Endothelial cell of umbilical vein (primary cell): Measurements from ENCODE around the gene BRSK1. TPM values are rescaled to one million over a fixed set of nuclear protein-coding genes. Genes with fewer than 3 reads are reported as not detected.
A peak's percentile ranks its signal among the peaks of the same experiment; 100 is the strongest.

Experiments
- BruUV-seq: library from RNA; stranded (reverse); fragments of 400-500 nt; replicated peaks from 2 replicates; lab custom pipeline; 2021; lab: Mats Ljungman, UMichigan
- CTCF ChIA-PET: fragments of 300-600, 350-600 bp; sonication (Branson Sonifier 250); formaldehyde crosslinking; loops from one replicate; lab custom pipeline; 2021; ENCODE audit warnings: antibody characterized with exemption, inconsistent platforms; lab: Charles Lee
- POLR2A ChIA-PET: fragments of 300-600, 350-600 bp; sonication (Branson Sonifier 250); formaldehyde crosslinking; loops from one replicate; lab custom pipeline; 2021; ENCODE audit warnings: antibody characterized with exemption, inconsistent platforms; lab: Charles Lee
- DNase-seq: peaks from one replicate; pipeline ENCODE4 v3.0.0-alpha.2; 2011; ENCODE audit warnings: low read depth, low spot score
- FAIRE-seq: peaks from 2 replicates; lab custom pipeline; 2011; peaks lifted over from hg19 to GRCh38; lab: Jason Lieb, UNC
- H2AFZ ChIP-seq: 2 replicates; pipeline ENCODE4 v1.6.0; 2012; ENCODE audit warnings: low read depth, low read length, control low read depth, inconsistent platforms
- H3K27ac ChIP-seq: 2 replicates; pipeline ENCODE4 v1.5.1; 2011; ENCODE audit warnings: low read depth, mild to moderate bottlenecking, control low read depth, low read length, moderate library complexity; ENCODE audit not compliant: insufficient read depth
- H3K27me3 ChIP-seq, 2 experiments: 2 replicates each; pipeline versions ENCODE4 v1.6.0 to v1.6.1; 2011; ENCODE audit warnings: low read length in 2 of 2, mixed read lengths in 1 of 2; ENCODE audit not compliant: control insufficient read depth in 2 of 2, insufficient read depth in 2 of 2
- H3K36me3 ChIP-seq, 2 experiments: 2 replicates in 1 of 2; 3 replicates in 1 of 2; pipeline ENCODE4 v1.5.1; 2011; ENCODE audit warnings: low read length in 2 of 2, mild to moderate bottlenecking in 1 of 2, moderate library complexity in 1 of 2; ENCODE audit not compliant: control insufficient read depth in 2 of 2, insufficient read depth in 2 of 2; ENCODE audit errors: extremely low read depth in 1 of 2
- H3K4me1 ChIP-seq: 3 replicates; pipeline ENCODE4 v1.5.1; 2011; ENCODE audit warnings: mild to moderate bottlenecking, low read length; ENCODE audit not compliant: control insufficient read depth, insufficient read depth; ENCODE audit errors: extremely low read depth
- H3K4me2 ChIP-seq: 2 replicates; pipeline ENCODE4 v1.6.1; 2011; ENCODE audit warnings: low read length, control low read depth, mixed read lengths; ENCODE audit not compliant: insufficient read depth
- H3K4me3 ChIP-seq, 3 experiments: fragments of 200-600 bp in 1 of 3; sonication (generic), shearing (Covaris generic) in 1 of 3; replicated peaks in 1 of 3; 2 replicates each; pipeline ENCODE4 v1.5.1; 2011 to 2016; ENCODE audit warnings: control low read depth in 3 of 3, low read length in 3 of 3, mild to moderate bottlenecking in 2 of 3, inconsistent platforms in 1 of 3, low read depth in 1 of 3, moderate library complexity in 1 of 3; ENCODE audit not compliant: insufficient read depth in 1 of 3
- H3K79me2 ChIP-seq: 2 replicates; pipeline ENCODE4 v1.6.0; 2012; ENCODE audit warnings: low read length, inconsistent platforms; ENCODE audit not compliant: control insufficient read depth, insufficient read depth
- H3K9ac ChIP-seq: replicated peaks from 2 replicates; pipeline ENCODE3; 2011; ENCODE audit warnings: low read length, control low read depth; ENCODE audit not compliant: insufficient read depth; ENCODE audit errors: extremely low read depth
- H3K9me1 ChIP-seq: replicated peaks from 3 replicates; pipeline ENCODE4 v1.6.0; 2011; ENCODE audit warnings: mild to moderate bottlenecking, low read length; ENCODE audit not compliant: control insufficient read depth, insufficient read depth; ENCODE audit errors: extremely low read depth
- H3K9me3 ChIP-seq: replicated peaks from 2 replicates; pipeline ENCODE4 v1.5.1; 2012; ENCODE audit warnings: low read length, inconsistent platforms; ENCODE audit not compliant: control insufficient read depth, insufficient read depth
- H4K20me1 ChIP-seq: replicated peaks from 2 replicates; pipeline ENCODE3; 2011; ENCODE audit warnings: mild to moderate bottlenecking, low read length; ENCODE audit not compliant: control insufficient read depth, insufficient read depth; ENCODE audit errors: extremely low read depth
- CTCF ChIP-seq, 2 donors: IDR thresholded peaks; 1 replicate in 1 of 2; 2 replicates in 1 of 2; pipeline ENCODE4 v1.5.1; 2011; ENCODE audit warnings: low read length in 2 of 2, mild to moderate bottlenecking in 2 of 2, moderate library complexity in 2 of 2, control low read depth in 1 of 2, inconsistent platforms in 1 of 2, low read depth in 1 of 2; ENCODE audit not compliant: insufficient read depth in 1 of 2; ENCODE audit errors: extremely low read depth in 1 of 2
- EZH2 ChIP-seq: IDR thresholded peaks from 2 replicates; pipeline ENCODE4 v1.6.1; 2012; ENCODE audit warnings: borderline replicate concordance, low read depth, mild to moderate bottlenecking, moderate library complexity, low read length, inconsistent platforms; ENCODE audit not compliant: severe bottlenecking
- FOS ChIP-seq: IDR thresholded peaks from 2 replicates; pipeline ENCODE4 v1.6.1; 2011; ENCODE audit warnings: mild to moderate bottlenecking, low read length, moderate library complexity, borderline replicate concordance; ENCODE audit not compliant: insufficient read depth
- GATA2 ChIP-seq: IDR thresholded peaks from 2 replicates; pipeline ENCODE4 v1.7.0; 2011; ENCODE audit warnings: low read depth, mild to moderate bottlenecking, moderate library complexity, mixed read lengths, low read length; ENCODE audit not compliant: insufficient read length, insufficient read depth
- JUN ChIP-seq: IDR thresholded peaks from 2 replicates; pipeline ENCODE4 v1.6.1; 2011; ENCODE audit warnings: borderline replicate concordance, low read depth; ENCODE audit not compliant: insufficient read length, insufficient read depth
- MAX ChIP-seq: IDR thresholded peaks from 2 replicates; pipeline ENCODE4 v1.6.1; 2011; ENCODE audit not compliant: insufficient read depth, insufficient read length
- MYC ChIP-seq: IDR thresholded peaks from one replicate; pipeline ENCODE4 v1.6.1; 2011; ENCODE audit warnings: mild to moderate bottlenecking, low read depth, low read length
- POLR2A ChIP-seq: IDR thresholded peaks from 2 replicates; pipeline ENCODE4 v1.6.1; 2012; ENCODE audit warnings: low read depth, mild to moderate bottlenecking, control low read depth, low read length
- POLR2AphosphoS5 ChIP-seq: IDR thresholded peaks from 2 replicates; pipeline ENCODE4 v1.6.1; 2012; ENCODE audit warnings: low read depth, mild to moderate bottlenecking, control low read depth, low read length, moderate library complexity; ENCODE audit not compliant: insufficient read depth
- dilution Hi-C: fragments of 300-500 bp; cut with MboI; formaldehyde crosslinking; loops from one replicate; pipeline ENCODE4 v1.15.0; 2019; ENCODE audit warnings: low sequenced_read_pairs; ENCODE audit not compliant: extremely low pct_ligation_motif_present
- intact Hi-C: fragments of 100-400 bp; cut with micrococcal nuclease; formaldehyde crosslinking; loops from one replicate; pipeline ENCODE4 v1.10.0; 2022
- polyA plus RNA-seq, 4 experiments: library from polyadenylated mRNA; depleted of rRNA in 3 of 4; stranded (reverse) in 3 of 4; unstranded in 1 of 4; fragments of >200 nt; gene quantifications; 2 replicates each; pipeline versions ENCODE4 v1.2.1 to v1.2.3, GENCODE V29; 2011 to 2012; ENCODE audit warnings: missing spikeins in 1 of 4
- total RNA-seq: library from RNA; stranded (reverse); gene quantifications from 2 replicates; pipeline ENCODE4 v1.2.3, GENCODE V29; 2021

BRSK1 gene
- total and polyA plus RNA-seq, 2 donors (not counting 3 experiments of a cell fraction or from before 2014, with no cell fraction given), result 0.33 to 0.44 TPM

- peaks cover 88% of the 10 kb centered on the region for H3K79me2 ChIP-seq
- no peaks in the 10 kb centered on the region for H3K36me3 ChIP-seq
- ChIA-PET POLR2A (no interaction called here), CTCF (interaction anchor here (0.9 to 1.5 kb wide), 6 partner anchors 26 to 113 kb away, joined by 3 to 5 read pairs (median 4); partner anchors contain the start of gene HSPBP1)
- peak overlapping the region; percentile 28 for H3K27ac ChIP-seq
- intact Hi-C loops (loop anchor here (10.0 kb wide), 1 partner anchor 350 kb away; the partner anchor contains the start of genes ZNF524 and ZNF865), dilution Hi-C loops (no loop called here)
- no TSS peak for BruUV-seq
- no peaks in the 10 kb centered on the region for H3K9me3 ChIP-seq
- H3K9me1 ChIP-seq, result no peaks in the 10 kb centered on the region
- H4K20me1 ChIP-seq, result no peaks in the 10 kb centered on the region
- DNase-seq (no peak), FAIRE-seq (no peak)
- no peak overlapping the region for H2AFZ ChIP-seq
- H3K4me3 ChIP-seq, result peak overlapping the region in 1 of 3 experiments; percentile 37
- peaks cover 61% of the 10 kb centered on the region for H3K4me1 ChIP-seq
- no peak overlapping the region for H3K9ac ChIP-seq
- TF ChIP-seq FOS (no peak), MAX (no peak), GATA2 (no peak), MYC (no peak), CTCF (IDR thresholded peaks at IDR 0.05; ENCODE audit: extremely low read depth in 1 of 2, insufficient read depth in 1 of 2, low read depth in 1 of 2, low read length in 2 of 2) (no peak), POLR2A (no peak), EZH2 (no peak), JUN (no peak), POLR2AphosphoS5 (no peak)
- H3K27me3 ChIP-seq, result no peaks in the 10 kb centered on the region
- peak overlapping the region; percentile 67 for H3K4me2 ChIP-seq
Observed at GRCh38 chr19:55254625-55254977, 29.2 kb upstream of the BRSK1 start.
